ENCODE measurements around the gene MRPL32. TPM values are rescaled to one million over a fixed set of nuclear protein-coding genes. Genes with fewer than 3 reads are reported as not detected.

The MRPL32 gene
- total and polyA plus RNA-seq, 7 donors: 42.6 to 85.7 (median 62.9) TPM

- H3K4me3 ChIP-seq: no peak overlapping the region
- H3K36me3 ChIP-seq: no peaks in the 10 kb centered on the region
- TF ChIP-seq EP300 (IDR thresholded peaks at IDR 0.05) (no peak), POLR2A (IDR thresholded peaks at IDR 0.05) (no peak), POLR2AphosphoS5 (IDR thresholded peaks at IDR 0.05) (no peak)
- H3K9me3 ChIP-seq: peaks cover 0 to 4% (median 0%) of the 10 kb centered on the region in 4 donors
- no peaks in the 10 kb centered on the region for H3K27me3 ChIP-seq
- 89 to 95% methylated on average over 6 of the region's 6 CpGs for whole genome bisulfite sequencing, 2 donors
- intact Hi-C loops (cut with DNase I): no loop called here
- no peak for DNase-seq
- no peak overlapping the region for H3K27ac ChIP-seq
- H3K4me1 ChIP-seq: no peaks in the 10 kb centered on the region
These were observed 54.0 kb downstream of the MRPL32 start for GRCh38 chr7:42986213-42986612.

DNA sequence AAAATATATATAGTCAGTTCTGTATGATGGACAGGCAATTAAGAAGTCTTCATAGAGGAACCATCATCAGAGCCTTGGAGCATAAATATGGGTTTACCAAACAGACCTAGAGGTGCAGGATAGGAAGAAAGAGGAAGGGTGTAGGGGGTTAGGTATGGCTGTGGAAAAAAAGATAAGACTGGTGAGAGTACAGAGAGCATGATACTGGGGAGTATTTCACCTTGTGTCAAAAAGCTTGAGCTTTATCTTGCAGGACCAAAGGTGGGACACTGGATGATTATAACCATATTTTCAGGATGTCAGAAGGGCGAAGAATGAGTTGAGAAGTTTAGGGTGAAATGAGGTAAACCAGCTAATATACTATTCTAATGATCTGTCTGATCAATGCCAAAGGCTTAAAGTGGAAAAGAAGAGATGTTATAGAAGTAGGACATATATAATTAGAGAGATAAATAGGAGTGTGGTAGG is 54.6 kb downstream of the MRPL32 start:
- Histone ChIP-seq H3K36me3 (no peaks in the 10 kb centered on the region), H3K4me1 (no peaks in the 10 kb centered on the region), H3K27me3 (no peaks in the 10 kb centered on the region), H3K4me3 (no peak overlapping the region), H3K9me3 (peaks cover 0 to 4% (median 0%) of the 10 kb centered on the region in 4 donors), H3K27ac (no peak overlapping the region)
- no peak for DNase-seq
- TF ChIP-seq POLR2AphosphoS5 (IDR thresholded peaks at IDR 0.05) (no peak), POLR2A (IDR thresholded peaks at IDR 0.05) (no peak), EP300 (IDR thresholded peaks at IDR 0.05) (no peak)
- TF ChIP-seq, protein P1, sequence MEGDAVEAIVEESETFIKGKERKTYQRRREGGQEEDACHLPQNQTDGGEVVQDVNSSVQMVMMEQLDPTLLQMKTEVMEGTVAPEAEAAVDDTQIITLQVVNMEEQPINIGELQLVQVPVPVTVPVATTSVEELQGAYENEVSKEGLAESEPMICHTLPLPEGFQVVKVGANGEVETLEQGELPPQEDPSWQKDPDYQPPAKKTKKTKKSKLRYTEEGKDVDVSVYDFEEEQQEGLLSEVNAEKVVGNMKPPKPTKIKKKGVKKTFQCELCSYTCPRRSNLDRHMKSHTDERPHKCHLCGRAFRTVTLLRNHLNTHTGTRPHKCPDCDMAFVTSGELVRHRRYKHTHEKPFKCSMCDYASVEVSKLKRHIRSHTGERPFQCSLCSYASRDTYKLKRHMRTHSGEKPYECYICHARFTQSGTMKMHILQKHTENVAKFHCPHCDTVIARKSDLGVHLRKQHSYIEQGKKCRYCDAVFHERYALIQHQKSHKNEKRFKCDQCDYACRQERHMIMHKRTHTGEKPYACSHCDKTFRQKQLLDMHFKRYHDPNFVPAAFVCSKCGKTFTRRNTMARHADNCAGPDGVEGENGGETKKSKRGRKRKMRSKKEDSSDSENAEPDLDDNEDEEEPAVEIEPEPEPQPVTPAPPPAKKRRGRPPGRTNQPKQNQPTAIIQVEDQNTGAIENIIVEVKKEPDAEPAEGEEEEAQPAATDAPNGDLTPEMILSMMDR (IDR thresholded peaks at IDR 0.05): no peak
- 66 to 74% methylated on average over 1 of the region's 1 CpG for WGBS, 2 donors
- intact Hi-C loops (cut with DNase I): no loop called here

Other genes with a start within 250 kb of the MRPL32 start
- 10 to 100 TPM in 2 of 4 donors, 1 to 10 TPM in 2; 5.4 to 13.0 (median 8.9) TPM for gene C7orf25, start 20.3 kb upstream of the MRPL32 start, total RNA-seq
- 1 to 10 TPM; 3.9 to 9.0 (median 5.3) TPM for gene C7orf25, start 20.3 kb upstream of the MRPL32 start, polyA plus RNA-seq
- 10 to 100 TPM; 39.1 to 81.3 (median 68.0) TPM for gene PSMA2, start 202 bp upstream of the MRPL32 start, total RNA-seq
- gene PSMA2, start 202 bp upstream of the MRPL32 start, polyA plus RNA-seq: 100 to 1,000 TPM; 133 to 171 (median 152) TPM
- gene HECW1, start 180.3 kb downstream of the MRPL32 start, total RNA-seq: 1 to 10 TPM in 3 of 4 donors, under 1 TPM in 1; 0.33 to 7.8 (median 1.3) TPM
- gene HECW1, start 180.3 kb downstream of the MRPL32 start, polyA plus RNA-seq: 1 to 10 TPM in 2 of 3 donors, under 1 TPM in 1; 0.34 to 4.8 (median 1.2) TPM

All from sigmoid colon (tissue), 7 donors.